Measurements from ENCODE around the gene KLF6.

DNA sequence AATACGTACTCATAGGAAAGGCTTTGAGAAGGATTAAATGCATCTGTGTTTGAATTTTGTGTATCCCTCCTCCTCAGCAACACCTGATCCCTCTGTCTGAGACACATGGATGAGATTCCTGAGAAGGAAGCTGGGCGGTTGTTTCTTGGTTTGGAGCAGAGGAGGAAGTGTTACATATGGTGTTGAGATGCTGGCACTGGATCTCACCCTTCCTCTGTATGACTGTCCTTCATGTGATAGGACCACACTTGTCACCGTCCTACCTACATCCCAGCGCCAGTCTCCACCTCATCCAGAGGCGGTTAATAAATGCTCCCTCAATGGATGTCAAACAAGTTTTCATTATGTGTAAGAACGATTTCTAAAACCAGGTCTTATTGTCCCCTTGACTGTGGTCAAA lies 49.4 kb upstream of the KLF6 start:
- TF ChIP-seq, protein P1, sequence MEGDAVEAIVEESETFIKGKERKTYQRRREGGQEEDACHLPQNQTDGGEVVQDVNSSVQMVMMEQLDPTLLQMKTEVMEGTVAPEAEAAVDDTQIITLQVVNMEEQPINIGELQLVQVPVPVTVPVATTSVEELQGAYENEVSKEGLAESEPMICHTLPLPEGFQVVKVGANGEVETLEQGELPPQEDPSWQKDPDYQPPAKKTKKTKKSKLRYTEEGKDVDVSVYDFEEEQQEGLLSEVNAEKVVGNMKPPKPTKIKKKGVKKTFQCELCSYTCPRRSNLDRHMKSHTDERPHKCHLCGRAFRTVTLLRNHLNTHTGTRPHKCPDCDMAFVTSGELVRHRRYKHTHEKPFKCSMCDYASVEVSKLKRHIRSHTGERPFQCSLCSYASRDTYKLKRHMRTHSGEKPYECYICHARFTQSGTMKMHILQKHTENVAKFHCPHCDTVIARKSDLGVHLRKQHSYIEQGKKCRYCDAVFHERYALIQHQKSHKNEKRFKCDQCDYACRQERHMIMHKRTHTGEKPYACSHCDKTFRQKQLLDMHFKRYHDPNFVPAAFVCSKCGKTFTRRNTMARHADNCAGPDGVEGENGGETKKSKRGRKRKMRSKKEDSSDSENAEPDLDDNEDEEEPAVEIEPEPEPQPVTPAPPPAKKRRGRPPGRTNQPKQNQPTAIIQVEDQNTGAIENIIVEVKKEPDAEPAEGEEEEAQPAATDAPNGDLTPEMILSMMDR (conservative IDR thresholded peaks at IDR 0.05) = no peak
- no peak for TF ChIP-seq ZFX (IDR thresholded peaks at IDR 0.05)
